GM19395 (cell line): ENCODE data around the gene GLRA2.
"Not testable (repeated sequence)": the region's sequence is repeated elsewhere in the genome, so short reads cannot be mapped to it uniquely, and the experiment has no call there.

ENCODE experiments used
- ATAC-seq: cut with Tn5 transposase; IDR thresholded peaks from one replicate; pipeline ENCODE4 v1.9.1; 2021; ENCODE audit warnings: mild to moderate bottlenecking, moderate library complexity; ENCODE audit not compliant: unreplicated experiment

Gene GLRA2

DNA sequence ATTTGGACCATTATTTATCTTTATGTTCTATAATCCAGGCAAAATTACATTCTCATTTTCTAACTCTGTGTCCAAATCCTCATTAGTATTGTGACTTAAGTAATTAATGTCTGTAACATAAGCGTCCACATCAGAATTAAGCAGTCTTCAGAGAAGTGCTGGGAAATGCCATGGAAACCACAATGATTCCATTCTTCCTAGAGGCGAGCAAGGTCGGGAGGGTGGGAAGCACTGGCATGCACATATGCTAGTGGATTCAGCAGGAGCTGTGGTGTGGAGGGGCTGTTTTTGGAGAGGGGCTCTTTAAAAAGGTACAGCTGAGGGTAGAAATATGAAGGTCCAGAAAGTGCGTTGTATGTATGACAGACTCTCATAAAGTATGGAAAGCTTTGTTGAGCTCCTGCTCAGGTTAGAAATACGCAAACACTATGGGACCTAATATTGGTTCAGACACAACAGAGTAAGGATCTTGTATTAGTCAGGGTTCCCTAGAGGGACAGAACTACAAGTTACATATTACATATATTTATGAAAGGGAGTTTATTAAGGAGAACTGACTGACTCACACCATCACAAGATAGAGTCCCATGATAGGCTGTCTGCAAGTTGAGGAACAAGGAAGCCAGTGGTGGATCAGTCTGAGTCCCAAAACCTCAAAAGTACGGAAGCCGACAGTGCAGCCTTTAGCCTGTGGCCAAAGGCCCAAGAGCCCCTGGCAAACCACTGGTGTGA is 61.5 kb downstream of the GLRA2 start:
- no peak for ATAC-seq

DNA sequence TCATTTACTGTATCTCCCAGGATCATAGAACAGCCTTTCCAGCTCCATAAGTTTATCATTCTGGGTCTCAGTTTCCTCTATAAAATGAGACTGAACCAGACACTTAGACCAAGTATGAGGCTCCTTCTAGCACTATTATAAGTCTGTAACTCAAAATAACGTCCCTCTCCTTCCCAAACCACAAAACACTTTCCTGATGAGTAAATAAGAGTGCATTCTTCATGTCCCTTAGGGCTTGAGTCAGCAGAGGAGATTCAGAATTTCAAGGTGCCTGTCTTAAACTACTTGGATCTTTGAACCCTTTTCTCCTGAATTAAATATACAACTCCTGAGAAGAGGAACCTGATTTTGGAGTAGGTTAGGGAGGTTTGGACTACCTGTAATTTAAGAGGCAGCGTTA is 62.6 kb downstream of the GLRA2 start:
- ATAC-seq: no peak

DNA sequence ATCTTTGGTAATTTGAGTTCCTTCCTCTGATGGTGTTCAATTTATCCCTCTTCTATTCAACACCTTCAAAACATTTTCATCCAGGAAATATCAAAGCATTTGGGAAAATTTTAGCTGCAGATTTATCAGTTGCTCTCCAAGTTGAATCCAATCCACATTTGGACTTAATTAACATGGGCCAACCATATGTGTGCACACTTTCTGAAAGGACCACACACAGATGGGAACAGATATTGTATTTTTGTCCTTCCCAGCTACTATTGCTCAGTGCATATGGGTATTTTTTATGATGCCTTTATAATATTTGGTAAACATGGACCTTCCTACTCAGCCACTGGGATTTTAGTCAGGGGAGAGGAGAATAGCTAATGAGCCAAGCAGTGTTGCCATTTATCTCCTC is 65.2 kb downstream of the GLRA2 start:
- no peak for ATAC-seq

DNA sequence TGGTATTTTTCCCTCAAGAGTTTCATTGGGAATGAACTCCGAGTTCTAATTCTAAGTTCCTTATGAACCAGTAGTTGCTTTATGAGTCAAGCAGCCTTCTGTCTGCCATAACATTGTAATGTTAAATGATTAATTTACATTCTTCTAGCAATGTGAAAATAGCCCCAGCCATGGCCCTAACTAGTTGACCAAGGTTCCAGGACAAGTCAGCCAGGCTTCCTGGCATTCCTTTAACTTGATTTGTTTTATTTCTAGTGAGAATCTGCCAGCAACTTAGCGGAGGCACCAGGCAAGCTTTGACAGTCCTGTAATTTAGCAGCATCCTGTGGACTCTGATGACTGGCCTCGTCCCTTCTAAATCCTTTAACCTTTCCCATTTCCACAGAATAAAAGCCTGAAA is 69.0 kb downstream of the GLRA2 start:
- ATAC-seq: no peak

DNA sequence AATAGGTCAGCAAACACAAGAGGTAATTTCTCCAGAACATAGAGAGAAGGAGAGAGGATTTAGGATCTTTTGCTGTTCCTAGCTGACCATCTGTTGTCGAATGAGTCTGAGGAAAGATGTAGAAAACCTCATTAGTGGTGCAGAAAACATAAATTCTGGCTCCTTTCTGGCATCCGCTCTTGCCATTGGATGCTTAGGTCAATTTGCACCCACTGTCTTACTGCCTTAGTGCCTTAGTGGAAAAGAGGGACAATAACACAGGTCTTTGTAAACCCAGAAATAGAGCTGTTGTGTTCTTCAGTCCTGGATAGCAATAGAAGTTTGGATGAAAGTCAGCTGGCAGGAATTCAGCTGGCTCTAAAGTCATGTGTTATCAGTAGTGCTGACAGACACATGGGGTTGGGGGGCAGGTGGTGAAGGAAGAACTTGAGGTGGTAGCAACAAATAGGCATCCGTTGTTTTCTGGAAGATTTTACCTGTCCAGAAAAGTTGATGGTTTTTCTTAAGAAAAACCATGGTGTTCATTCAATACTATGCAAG is 78.2 kb downstream of the GLRA2 start:
- no peak for ATAC-seq

DNA sequence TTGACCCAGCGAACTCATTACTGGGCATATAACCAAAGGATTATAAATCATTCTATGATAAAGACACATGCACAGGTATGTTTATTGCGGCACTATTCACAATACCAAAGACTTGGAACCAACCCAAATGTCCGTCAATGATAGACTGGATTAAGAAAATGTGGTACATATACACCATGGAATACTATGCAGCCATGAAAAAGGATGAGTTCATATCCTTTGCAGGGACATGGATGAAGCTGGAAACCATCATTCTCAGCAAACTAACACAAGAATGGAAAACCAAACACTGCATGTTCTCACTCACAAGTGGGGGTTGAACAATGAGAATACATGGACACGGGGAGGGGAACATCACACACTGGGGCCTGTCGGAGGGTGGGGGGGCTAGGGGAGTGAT is 83.1 kb downstream of the GLRA2 start:
- ATAC-seq: not testable (repeated sequence)

DNA sequence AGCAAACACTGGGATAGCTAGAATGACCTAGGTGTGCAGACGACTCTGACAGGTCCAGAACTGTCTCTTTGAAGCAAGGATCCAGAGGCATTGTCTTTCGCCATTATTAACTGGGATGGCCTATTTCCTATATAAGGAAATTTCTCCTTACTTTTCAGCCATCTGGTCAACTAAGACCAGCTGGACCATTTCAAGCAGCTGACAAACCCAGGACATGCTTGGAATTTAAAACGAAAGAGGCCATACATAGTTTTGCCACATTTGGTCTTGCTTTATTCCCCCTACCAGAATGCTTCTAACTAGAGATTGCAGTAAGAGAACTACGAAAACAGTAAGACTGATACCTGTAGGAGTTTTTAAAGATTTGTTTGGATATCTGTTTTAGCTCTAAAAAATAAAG is 87.0 kb downstream of the GLRA2 start:
- ATAC-seq: no peak

DNA sequence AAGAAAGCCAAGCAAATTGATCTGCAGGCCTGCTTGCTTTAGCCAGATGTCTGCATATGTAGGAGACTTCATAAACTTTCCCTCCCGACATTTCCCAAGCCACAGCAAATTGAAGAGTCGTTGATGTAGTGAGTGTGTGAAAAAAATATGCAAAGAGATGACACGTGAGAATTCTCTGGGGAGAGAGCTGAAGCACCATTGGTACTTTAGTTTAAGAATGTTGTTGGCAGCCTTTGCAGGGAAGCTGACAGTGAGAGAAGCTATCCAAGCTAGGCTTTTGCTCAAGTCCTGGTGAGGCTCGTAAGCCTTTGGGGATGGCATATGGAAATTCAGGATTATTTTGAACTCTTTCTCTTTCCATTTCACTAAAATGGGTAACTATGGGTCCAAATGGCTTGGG is 87.5 kb downstream of the GLRA2 start:
- no peak for ATAC-seq

DNA sequence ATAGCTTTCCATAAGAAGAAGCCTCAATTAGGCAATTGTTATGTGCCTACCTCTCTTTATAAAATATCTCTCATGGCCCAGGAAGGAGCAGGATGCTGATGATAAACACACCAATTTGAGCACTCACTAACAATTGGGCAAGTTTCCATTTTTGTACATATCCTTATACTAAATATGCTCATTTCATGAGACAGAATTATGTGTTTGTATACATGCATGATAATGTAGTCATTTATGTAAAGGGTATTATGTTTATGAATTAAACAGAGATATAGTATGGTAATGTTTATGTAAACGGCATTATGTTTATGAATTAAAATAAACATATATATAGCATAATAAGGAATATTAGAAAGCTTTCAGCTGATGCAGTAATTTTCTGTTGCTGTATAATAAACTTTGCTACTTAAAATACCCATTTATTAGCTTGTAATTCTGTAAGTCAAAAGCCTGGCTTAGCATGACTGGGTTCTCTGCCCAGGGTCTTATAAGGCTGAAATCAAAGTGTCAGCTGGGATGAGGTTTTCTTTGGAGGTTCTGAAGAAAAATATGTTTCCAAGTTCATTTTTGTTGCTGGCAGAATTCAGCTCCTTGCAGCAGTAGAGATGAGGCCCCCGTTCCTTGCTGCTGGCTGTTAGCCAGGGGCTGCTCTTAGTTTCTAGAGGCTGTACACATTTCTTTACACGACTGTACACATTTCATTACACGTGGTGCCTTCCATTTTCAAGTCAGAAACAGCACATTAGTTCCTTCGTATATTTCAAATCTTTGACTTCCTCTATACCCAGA is 89.0 kb downstream of the GLRA2 start:
- ATAC-seq: no peak

DNA sequence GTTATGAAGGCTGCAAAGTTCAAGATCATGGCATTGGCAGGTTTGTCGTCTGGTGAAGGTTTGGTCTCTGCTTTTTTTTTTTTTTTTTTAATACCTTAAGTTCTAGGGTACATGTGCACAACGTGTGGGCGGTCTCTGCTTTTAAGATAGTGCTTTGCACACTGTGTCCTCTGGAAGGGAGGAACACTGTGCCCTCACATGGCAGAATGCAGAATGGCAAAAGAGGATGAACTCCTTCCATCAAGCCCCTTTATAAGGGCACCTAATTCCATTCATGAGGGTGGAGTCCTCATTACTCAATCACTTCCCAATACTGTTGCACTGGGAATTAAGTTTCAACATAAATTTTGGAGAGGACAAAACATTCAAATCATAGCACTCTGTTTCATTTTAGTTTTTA is 101.4 kb downstream of the GLRA2 start:
- ATAC-seq: no peak

DNA sequence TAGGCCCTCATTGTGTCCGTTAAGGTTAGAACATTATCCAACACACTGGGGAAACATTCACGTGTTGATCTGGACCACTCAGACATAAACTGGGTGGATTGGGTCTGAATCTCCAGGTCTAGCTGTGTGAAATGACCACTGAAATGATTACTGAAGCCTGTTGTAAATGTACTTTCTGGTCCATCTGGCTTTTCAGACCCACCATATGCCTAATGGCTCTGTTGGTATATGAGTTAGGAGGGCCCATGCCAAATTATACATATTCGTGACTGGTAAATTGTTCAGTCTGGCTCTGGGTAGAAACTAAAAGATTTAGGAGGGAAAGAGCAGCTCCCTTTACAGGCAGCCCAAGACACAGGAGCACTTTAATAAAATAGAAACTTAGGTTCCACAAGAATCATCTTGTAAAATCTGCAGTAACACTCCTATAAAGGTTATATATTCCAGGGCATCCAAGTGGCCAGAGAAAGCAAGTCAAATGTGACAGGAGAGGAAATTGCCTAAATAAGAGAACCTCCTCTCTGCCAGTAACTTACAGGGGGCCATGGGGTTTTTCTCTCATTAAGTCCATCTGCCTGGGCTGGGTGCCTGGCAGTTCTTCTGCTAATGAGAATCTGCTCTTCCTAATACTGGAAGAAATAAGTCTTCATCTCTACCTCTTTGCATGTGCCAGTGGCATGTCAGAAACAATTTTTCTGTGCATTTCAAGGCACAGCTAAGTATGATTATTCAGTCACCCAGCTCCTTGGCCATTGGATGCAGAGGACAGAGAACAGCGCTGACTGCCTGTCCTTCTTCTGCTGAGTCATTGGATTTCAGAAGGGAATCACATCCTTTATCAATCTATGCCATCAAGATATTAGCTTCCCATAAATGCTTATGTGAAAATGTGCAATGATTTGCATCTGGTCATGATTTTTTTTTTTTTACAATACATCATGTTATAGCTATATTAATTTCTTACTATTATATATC is 112.6 kb downstream of the GLRA2 start:
- no peak for ATAC-seq

DNA sequence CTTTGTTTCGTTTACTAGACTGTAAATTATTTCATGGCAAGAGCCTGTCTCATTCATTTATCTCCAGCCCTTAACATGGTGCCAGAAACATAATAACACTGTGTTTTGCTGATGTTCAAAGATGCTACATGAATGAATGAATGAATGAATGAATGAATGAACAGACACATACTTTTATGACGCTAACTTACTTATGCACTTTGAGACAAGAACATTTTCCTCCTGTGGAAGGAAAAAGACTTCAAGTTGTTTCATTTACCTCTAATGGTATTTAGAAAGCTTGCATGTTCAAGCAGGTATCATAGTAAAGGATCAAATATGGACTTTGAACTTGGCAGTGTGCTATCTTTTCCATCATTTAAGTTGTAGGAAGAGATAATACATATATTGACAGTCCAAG is 131.6 kb downstream of the GLRA2 start:
- no peak for ATAC-seq

DNA sequence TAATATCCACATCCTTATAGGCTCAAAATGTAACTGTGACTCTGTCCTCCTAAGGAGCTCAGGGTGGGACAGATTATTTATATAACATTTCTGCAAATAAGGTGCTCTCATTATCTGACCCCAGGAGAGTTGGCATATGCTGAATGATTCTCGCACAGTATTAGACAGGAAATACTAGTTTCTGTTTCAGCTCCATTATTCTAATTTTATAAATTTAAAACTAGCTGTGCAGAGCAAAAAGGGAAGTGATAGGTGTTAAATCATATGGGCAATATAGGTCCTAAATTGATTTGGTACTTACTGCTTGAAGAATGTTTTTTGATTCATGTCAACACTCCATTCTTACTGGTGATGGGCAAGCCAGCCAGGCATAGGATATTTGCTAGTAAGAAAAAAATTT is 141.5 kb downstream of the GLRA2 start:
- ATAC-seq: peak; percentile 75

DNA sequence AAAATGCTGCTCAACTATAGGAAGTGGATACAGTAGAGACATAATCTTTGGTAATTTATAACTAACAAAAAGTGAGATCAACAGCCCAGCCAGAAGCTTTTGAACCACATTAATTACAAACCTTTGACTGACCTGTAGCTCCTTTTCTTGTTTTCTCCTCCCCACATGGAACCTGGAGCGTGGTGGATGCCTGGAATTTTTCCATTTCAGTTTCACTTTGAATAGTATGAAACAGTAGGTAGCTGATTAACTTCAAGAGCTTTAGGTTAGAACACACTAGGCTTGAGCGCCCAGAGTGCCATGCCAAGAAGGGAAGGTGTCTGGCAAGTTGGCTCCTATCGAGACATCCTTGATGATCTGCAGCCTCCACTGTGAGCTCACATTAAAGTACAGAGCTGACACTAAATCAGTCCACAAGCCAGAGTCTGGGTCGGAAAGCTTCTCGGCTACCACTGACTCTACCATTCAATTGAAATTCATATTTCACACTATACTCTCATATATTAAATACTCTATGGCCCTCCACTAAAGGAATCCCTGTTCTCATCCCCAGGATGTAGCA is 143.4 kb downstream of the GLRA2 start:
- no peak for ATAC-seq

DNA sequence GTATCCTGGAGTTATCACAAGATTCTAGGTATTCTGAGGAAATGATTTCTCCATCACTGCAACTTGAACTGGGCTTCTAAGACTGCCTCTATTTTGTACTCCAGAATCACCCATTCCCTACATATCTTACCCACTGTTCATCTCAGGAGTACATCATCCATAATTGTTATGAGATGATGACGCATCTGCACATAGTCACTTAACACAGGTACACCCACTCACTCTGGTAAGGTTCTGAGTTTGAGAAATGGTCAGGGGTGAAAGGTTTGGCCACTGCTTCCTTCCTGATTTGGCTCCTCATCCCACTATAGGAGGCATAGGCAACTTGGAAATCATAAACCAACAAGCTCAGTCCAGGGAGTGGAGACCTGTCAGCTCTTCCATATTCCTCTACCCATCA is 143.9 kb downstream of the GLRA2 start:
- ATAC-seq: no peak

DNA sequence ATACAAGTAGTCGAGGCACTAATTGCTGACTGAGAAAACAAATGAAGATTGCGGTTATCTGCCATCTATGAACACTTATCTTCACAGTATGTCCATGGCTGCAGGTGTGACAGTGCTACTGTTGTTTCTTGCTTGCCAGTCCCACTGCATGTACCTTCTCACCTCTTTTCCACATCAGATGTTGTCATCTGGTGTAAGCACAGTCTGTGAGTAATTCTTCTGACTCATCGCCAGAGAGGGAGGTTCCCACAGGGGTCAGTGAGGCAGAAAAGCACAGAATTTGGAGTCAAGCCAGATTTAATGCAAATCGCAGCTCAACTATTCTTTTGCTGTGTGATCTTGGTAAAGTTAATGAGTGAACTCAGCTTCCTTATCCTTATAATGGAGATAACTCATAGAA is 144.4 kb downstream of the GLRA2 start:
- ATAC-seq: peak; percentile 91

DNA sequence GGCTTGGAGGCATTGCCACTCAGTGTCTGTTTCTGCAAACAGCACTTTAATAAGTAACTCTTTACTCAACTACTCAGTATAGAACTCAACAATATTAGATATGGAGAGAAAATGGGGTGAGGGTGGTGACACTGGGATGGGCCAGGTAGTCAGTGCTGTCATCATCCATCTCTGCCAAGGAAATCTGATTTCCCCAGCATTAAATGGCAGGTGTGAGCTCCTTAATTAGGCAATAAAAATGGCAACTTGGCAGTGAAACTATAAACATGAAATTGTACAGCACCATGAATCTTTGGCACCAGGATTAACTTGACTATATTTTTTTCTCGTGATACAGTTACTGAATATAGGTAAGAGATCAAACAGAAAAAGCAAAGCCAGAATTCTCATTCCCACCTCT is 146.2 kb downstream of the GLRA2 start:
- ATAC-seq: no peak

DNA sequence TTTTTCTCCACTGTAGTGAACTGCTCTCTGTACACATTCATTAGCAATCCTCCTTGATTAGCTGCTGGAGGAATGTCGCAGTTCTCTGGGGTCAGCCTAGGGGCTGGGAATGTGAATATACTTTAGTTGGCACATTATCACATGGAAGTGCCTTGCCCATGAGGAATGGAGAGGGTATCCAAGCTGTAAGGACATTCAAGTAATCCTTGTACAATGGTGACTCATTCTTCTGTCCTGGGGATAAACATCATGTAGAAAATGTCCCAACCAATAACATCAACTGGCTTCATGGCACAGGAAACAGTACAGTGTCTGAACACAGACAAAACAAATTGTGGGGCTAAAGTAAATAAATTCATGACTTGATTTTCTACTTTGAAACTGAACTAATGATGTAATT is 147.1 kb downstream of the GLRA2 start:
- ATAC-seq: no peak

DNA sequence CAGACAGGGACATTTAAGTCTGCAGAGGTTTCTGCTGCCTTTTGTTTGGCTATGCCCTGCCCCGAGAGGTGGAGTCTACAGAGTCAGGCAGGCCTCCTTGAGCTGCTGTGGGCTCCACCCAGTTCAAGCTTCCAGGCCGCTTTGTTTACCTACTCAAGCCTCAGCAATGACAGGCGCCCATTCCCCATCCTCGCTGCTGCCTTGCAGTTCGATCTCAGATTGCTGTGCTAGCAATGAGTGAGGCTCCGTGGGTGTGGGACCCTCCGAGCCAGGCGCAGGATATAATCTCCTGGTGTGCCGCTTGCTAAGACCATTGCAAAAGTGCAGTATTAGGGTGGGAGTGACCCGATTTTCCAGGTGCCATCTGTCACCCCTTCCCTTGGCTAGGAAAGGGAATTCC is 159.0 kb downstream of the GLRA2 start:
- not testable (repeated sequence) for ATAC-seq

DNA sequence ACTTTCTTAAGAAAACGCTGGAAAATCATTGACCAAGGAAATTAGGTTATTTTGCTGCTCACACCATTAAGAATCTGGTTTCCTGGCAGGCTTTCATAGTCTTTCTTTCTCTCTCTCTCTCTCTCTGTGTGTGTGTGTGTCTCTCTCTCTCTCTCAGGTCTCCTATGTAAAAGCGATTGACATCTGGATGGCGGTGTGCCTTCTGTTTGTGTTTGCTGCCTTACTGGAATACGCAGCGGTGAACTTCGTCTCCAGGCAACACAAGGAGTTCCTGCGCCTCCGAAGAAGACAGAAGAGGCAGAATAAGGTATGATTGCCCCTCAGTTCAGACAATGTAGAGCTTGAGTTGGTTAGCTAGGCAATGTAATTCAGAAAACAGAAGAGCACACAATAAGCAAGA is 161.2 kb downstream of the GLRA2 start:
- no peak for ATAC-seq

DNA sequence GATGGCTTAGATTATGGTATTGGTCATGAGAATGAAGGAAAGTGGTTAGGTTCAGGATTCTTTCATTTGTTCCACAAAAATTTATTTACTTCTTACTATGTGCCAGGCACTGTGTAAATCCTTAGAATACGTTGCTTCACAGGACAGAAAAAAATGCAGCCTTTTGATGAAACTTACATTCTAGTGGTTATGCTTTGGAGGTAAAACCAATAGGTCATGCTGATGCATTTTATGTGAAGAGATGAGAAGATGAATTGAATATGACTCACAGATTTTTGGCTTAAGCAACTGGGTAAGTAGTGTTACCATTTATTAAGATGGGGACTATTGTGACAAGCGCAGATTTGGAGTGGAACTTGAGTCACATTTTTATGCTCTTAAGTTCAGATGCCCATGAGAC is 165.3 kb downstream of the GLRA2 start:
- no peak for ATAC-seq
